Neural crest cell (in vitro differentiated cells): ENCODE results near the gene RPL11. TPM values are rescaled to one million over a fixed set of nuclear protein-coding genes. Genes with fewer than 3 reads are reported as not detected.
A peak's percentile ranks its signal among the peaks of the same experiment; 100 is the strongest.

Source experiments
- DNase-seq: peaks from one replicate; pipeline ENCODE4 v3.0.0; 2021; ENCODE audit warnings: low read depth, mixed read lengths, low spot score
- H3K27ac Mint-ChIP-seq: one replicate; pipeline ENCODE4 v1.8.0; 2021; ENCODE audit warnings: mild to moderate bottlenecking, mixed read lengths; ENCODE audit not compliant: unreplicated experiment
- H3K27me3 Mint-ChIP-seq: 2 replicates; pipeline ENCODE4 v1.8.0; 2021; ENCODE audit warnings: low read depth, mild to moderate bottlenecking, mixed read lengths
- H3K36me3 Mint-ChIP-seq: 2 replicates; pipeline ENCODE4 v1.8.0; 2021; ENCODE audit warnings: low read depth, mild to moderate bottlenecking, mixed read lengths
- H3K4me1 Mint-ChIP-seq: 2 replicates; pipeline ENCODE4 v1.8.0; 2021; ENCODE audit warnings: mixed read lengths
- H3K4me3 Mint-ChIP-seq: one replicate; pipeline ENCODE4 v1.8.0; 2021; ENCODE audit warnings: mild to moderate bottlenecking, mixed read lengths
- H3K9me3 Mint-ChIP-seq: 2 replicates; pipeline ENCODE4 v1.8.0; 2021; ENCODE audit warnings: mixed read lengths
- CTCF ChIP-seq: fragments of 200-600 bp; sonication (generic); conservative IDR thresholded peaks from 2 replicates; pipeline ENCODE4 v1.5.0; 2021; ENCODE audit warnings: antibody characterized with exemption, mild to moderate bottlenecking
- total RNA-seq: library from RNA; stranded (reverse); gene quantifications from 2 replicates; pipeline ENCODE4 v1.2.1, GENCODE V29; 2021

The RPL11 gene
- total RNA-seq, 1 donor from 2014 or later, result 1,184 TPM

- Mint-ChIP-seq H3K9me3 (no peaks in the 10 kb centered on the region), H3K4me3 (no peak overlapping the region), H3K36me3 (no peaks in the 10 kb centered on the region), H3K27ac (no peak overlapping the region), H3K27me3 (no peaks in the 10 kb centered on the region), H3K4me1 (no peaks in the 10 kb centered on the region)
- no peak for DNase-seq
- no peak for TF ChIP-seq CTCF
These were observed 30.9 kb upstream of the RPL11 start for GRCh38 chr1:23660671-23661070.

- Mint-ChIP-seq H3K9me3 (no peaks in the 10 kb centered on the region), H3K36me3 (no peaks in the 10 kb centered on the region), H3K4me1 (no peaks in the 10 kb centered on the region), H3K27me3 (peaks cover under 1% of the 10 kb centered on the region), H3K4me3 (no peak overlapping the region), H3K27ac (no peak overlapping the region)
- no peak for DNase-seq
- TF ChIP-seq CTCF, result no peak
These were observed 29.7 kb upstream of the RPL11 start for GRCh38 chr1:23661887-23662286.

GRCh38 chr1:23664837-23665795 is 26.5 kb upstream of the RPL11 start:
- H3K27me3 Mint-ChIP-seq, result peaks cover 3% of the 10 kb centered on the region
- no peak overlapping the region for H3K4me3 Mint-ChIP-seq
- H3K4me1 Mint-ChIP-seq, result no peaks in the 10 kb centered on the region
- H3K36me3 Mint-ChIP-seq, result no peaks in the 10 kb centered on the region
- no peak overlapping the region for H3K27ac Mint-ChIP-seq
- no peak for DNase-seq
- no peaks in the 10 kb centered on the region for H3K9me3 Mint-ChIP-seq
- peak; percentile 57 for TF ChIP-seq CTCF

GRCh38 chr1:23667411-23667810 is 24.2 kb upstream of the RPL11 start:
- Mint-ChIP-seq H3K36me3 (no peaks in the 10 kb centered on the region), H3K4me1 (no peaks in the 10 kb centered on the region), H3K27me3 (peaks cover 25% of the 10 kb centered on the region), H3K4me3 (no peak overlapping the region), H3K9me3 (no peaks in the 10 kb centered on the region), H3K27ac (no peak overlapping the region)
- no peak for DNase-seq
- no peak for TF ChIP-seq CTCF

GRCh38 chr1:23670709-23671108 is 20.9 kb upstream of the RPL11 start:
- no peaks in the 10 kb centered on the region for H3K4me1 Mint-ChIP-seq
- H3K27ac Mint-ChIP-seq, result no peak overlapping the region
- peaks cover 48% of the 10 kb centered on the region for H3K27me3 Mint-ChIP-seq
- DNase-seq, result no peak
- H3K36me3 Mint-ChIP-seq, result no peaks in the 10 kb centered on the region
- TF ChIP-seq CTCF, result no peak
- H3K9me3 Mint-ChIP-seq, result no peaks in the 10 kb centered on the region
- no peak overlapping the region for H3K4me3 Mint-ChIP-seq
